GM12878 (cell line): ENCODE data around the gene MCOLN2.

Experiments
- ATF2 ChIP-seq: IDR thresholded peaks from 2 replicates; pipeline ENCODE4 v1.6.1; 2012; ENCODE audit warnings: low read length, inconsistent platforms
- BCL3 ChIP-seq: IDR thresholded peaks from 2 replicates; pipeline ENCODE4 v1.6.1; 2011; ENCODE audit warnings: borderline replicate concordance, low read depth, mild to moderate bottlenecking, moderate library complexity, low read length; ENCODE audit not compliant: insufficient read depth, poor library complexity, severe bottlenecking
- BMI1 ChIP-seq: fragments of 450-650 bp; IDR thresholded peaks from 2 replicates; pipeline ENCODE4 v1.6.1; 2016; ENCODE audit warnings: mild to moderate bottlenecking, moderate library complexity, borderline replicate concordance
- CREM ChIP-seq: IDR thresholded peaks from 2 replicates; pipeline ENCODE4 v1.6.1; 2014; ENCODE audit warnings: antibody characterized with exemption, low read depth
- CTCF ChIP-seq, 3 experiments: IDR thresholded peaks in 2 of 3; conservative IDR thresholded peaks in 1 of 3; 2 replicates each; pipeline ENCODE4 v1.5.1; 2011; ENCODE audit warnings: low read depth in 3 of 3, low read length in 3 of 3, mild to moderate bottlenecking in 3 of 3, control low read depth in 2 of 3, moderate library complexity in 2 of 3, inconsistent platforms in 1 of 3, mixed read lengths in 1 of 3; ENCODE audit not compliant: control insufficient read depth in 2 of 3, insufficient read depth in 1 of 3; ENCODE audit errors: extremely low read depth in 1 of 3
- EGR1 ChIP-seq, 2 experiments: IDR thresholded peaks; 1 replicate in 1 of 2; 2 replicates in 1 of 2; pipeline ENCODE4 v1.6.1; 2011 to 2012; ENCODE audit warnings: low read depth in 2 of 2, low read length in 2 of 2, borderline replicate concordance in 1 of 2, mild to moderate bottlenecking in 1 of 2, moderate library complexity in 1 of 2
- MAX ChIP-seq: IDR thresholded peaks from 2 replicates; pipeline ENCODE4 v1.6.1; 2012; ENCODE audit warnings: low read depth, low read length, improper control_type of control experiment
- MTA2 ChIP-seq: fragments of 450-650 bp; IDR thresholded peaks from 2 replicates; pipeline ENCODE4 v1.6.1; 2016; ENCODE audit warnings: low read depth, mild to moderate bottlenecking, moderate library complexity
- NR2C1 ChIP-seq: fragments of 450-650 bp; IDR thresholded peaks from 2 replicates; pipeline ENCODE4 v1.6.1; 2017; ENCODE audit warnings: antibody characterized with exemption, mild to moderate bottlenecking, moderate library complexity
- RCOR1 ChIP-seq: conservative IDR thresholded peaks from 2 replicates; pipeline ENCODE4 v1.6.1; 2012; ENCODE audit warnings: low read depth, low read length, improper control_type of control experiment
- SMC3 ChIP-seq: IDR thresholded peaks from 2 replicates; pipeline ENCODE4 v1.6.1; 2011; ENCODE audit warnings: low read length, improper control_type of control experiment, borderline replicate concordance
- STAT1 ChIP-seq: fragments of 450-650 bp; conservative IDR thresholded peaks from 2 replicates; pipeline ENCODE4 v1.6.1; 2014; ENCODE audit warnings: antibody characterized with exemption, mild to moderate bottlenecking
- SUZ12 ChIP-seq: fragments of 200-600 bp; sonication (generic); IDR thresholded peaks from one replicate; pipeline ENCODE4 v1.6.1; 2018; ENCODE audit warnings: antibody characterized with exemption, mild to moderate bottlenecking; ENCODE audit not compliant: unreplicated experiment

- TF ChIP-seq ATF2, result no peak
- TF ChIP-seq CTCF (IDR thresholded peaks at IDR 0.05 in 2 of 3, conservative IDR thresholded peaks at IDR 0.05 in 1 of 3; ENCODE audit: control insufficient read depth in 2 of 3, extremely low read depth in 1 of 3, insufficient read depth in 1 of 3, low read depth in 3 of 3, low read length in 3 of 3), result no peak
- no peak for TF ChIP-seq EGR1 (IDR thresholded peaks at IDR 0.05; ENCODE audit: borderline replicate concordance in 1 of 2, low read depth in 2 of 2, low read length in 2 of 2)
- no peak for TF ChIP-seq STAT1
- TF ChIP-seq SMC3, result no peak
- no peak for TF ChIP-seq BCL3
- no peak for TF ChIP-seq MAX
- no peak for TF ChIP-seq MTA2
- TF ChIP-seq BMI1, result no peak
- TF ChIP-seq NR2C1, result no peak
- no peak for TF ChIP-seq RCOR1
- TF ChIP-seq SUZ12, result no peak
- TF ChIP-seq CREM, result no peak
Measured at GRCh38 chr1:84876353-84876752, 120.6 kb downstream of the MCOLN2 start.
